SH-SY5Y (cell line): ENCODE results near the gene SLC5A4.

Experiments
- GATA2 ChIP-seq: IDR thresholded peaks from 2 replicates; pipeline ENCODE4 v1.6.1; 2011; ENCODE audit warnings: mild to moderate bottlenecking, low read depth, low read length
- GATA3 ChIP-seq: IDR thresholded peaks from 2 replicates; pipeline ENCODE4 v1.6.1; 2011; ENCODE audit warnings: low read depth, mild to moderate bottlenecking, low read length, moderate library complexity

GRCh38 chr22:32237906-32238305 lies 17.2 kb downstream of the SLC5A4 start:
- TF ChIP-seq GATA2 (no peak), GATA3 (no peak)
